ENCODE measurements around the gene IPPK.
"Not testable (repeated sequence)": the region's sequence is repeated elsewhere in the genome, so short reads cannot be mapped to it uniquely, and the experiment has no call there.

Gene IPPK

GRCh38 chr9:92634712-92635605, 35.0 kb downstream of the IPPK start:
- no peaks in the 10 kb centered on the region for H3K4me1 ChIP-seq
- peaks cover 40% of the 10 kb centered on the region for H3K36me3 ChIP-seq (replicated peaks)
- H3K27me3 ChIP-seq (ENCODE audit: low read depth) = no peaks in the 10 kb centered on the region
- DNase-seq (ENCODE audit: low spot score in 2 of 2) = peak; percentile 53 to 86
- in situ Hi-C loops (cut with MboI; ENCODE audit: low sequenced_read_pairs) = loop anchor here (10.0 kb wide), 3 partner anchors 130 to 500 kb away; partner anchors contain the start of genes CENPP and NOL8
- no peaks in the 10 kb centered on the region for H3K9me3 ChIP-seq
- no peak overlapping the region for H3K4me3 ChIP-seq

GRCh38 chr9:92633614-92634278, 36.2 kb downstream of the IPPK start:
- DNase-seq (ENCODE audit: low spot score in 2 of 2) = no peak
- Histone ChIP-seq H3K27me3 (ENCODE audit: low read depth) (no peaks in the 10 kb centered on the region), H3K9me3 (no peaks in the 10 kb centered on the region), H3K4me3 (no peak overlapping the region), H3K36me3 (replicated peaks) (peaks cover 36% of the 10 kb centered on the region), H3K4me1 (no peaks in the 10 kb centered on the region)
- in situ Hi-C loops (cut with MboI; ENCODE audit: low sequenced_read_pairs) = loop anchor here (10.0 kb wide), 3 partner anchors 129 to 499 kb away; partner anchors contain the start of genes CENPP and NOL8

- Histone ChIP-seq H3K36me3 (replicated peaks) (peaks cover 42% of the 10 kb centered on the region), H3K4me3 (no peak overlapping the region), H3K4me1 (no peaks in the 10 kb centered on the region), H3K27me3 (ENCODE audit: low read depth) (no peaks in the 10 kb centered on the region), H3K9me3 (no peaks in the 10 kb centered on the region)
- DNase-seq (ENCODE audit: low spot score in 2 of 2) = no peak
- in situ Hi-C loops (cut with MboI; ENCODE audit: low sequenced_read_pairs) = loop anchor here (10.0 kb wide), 3 partner anchors 128 to 498 kb away; partner anchors contain the start of genes CENPP and NOL8
Observed at GRCh38 chr9:92632641-92633040, 37.3 kb downstream of the IPPK start.

GRCh38 chr9:92631452-92632343, 38.2 kb downstream of the IPPK start:
- Histone ChIP-seq H3K36me3 (replicated peaks) (peaks cover 36% of the 10 kb centered on the region), H3K27me3 (ENCODE audit: low read depth) (no peaks in the 10 kb centered on the region), H3K9me3 (no peaks in the 10 kb centered on the region), H3K4me3 (no peak overlapping the region), H3K4me1 (no peaks in the 10 kb centered on the region)
- no peak for DNase-seq (ENCODE audit: low spot score in 2 of 2)
- in situ Hi-C loops (cut with MboI; ENCODE audit: low sequenced_read_pairs) = loop anchor here (10.0 kb wide), 3 partner anchors 127 to 497 kb away; partner anchors contain the start of genes CENPP and NOL8

GRCh38 chr9:92627651-92628050, 42.3 kb downstream of the IPPK start:
- DNase-seq (ENCODE audit: low spot score in 2 of 2) = no peak
- no peak overlapping the region for H3K4me3 ChIP-seq
- peaks cover 24% of the 10 kb centered on the region for H3K36me3 ChIP-seq (replicated peaks)
- no peaks in the 10 kb centered on the region for H3K27me3 ChIP-seq (ENCODE audit: low read depth)
- H3K9me3 ChIP-seq = no peaks in the 10 kb centered on the region
- no peaks in the 10 kb centered on the region for H3K4me1 ChIP-seq
- in situ Hi-C loops (cut with MboI; ENCODE audit: low sequenced_read_pairs) = no loop called here

GRCh38 chr9:92626484-92626883, 43.4 kb downstream of the IPPK start:
- in situ Hi-C loops (cut with MboI; ENCODE audit: low sequenced_read_pairs) = no loop called here
- no peak overlapping the region for H3K4me3 ChIP-seq

GRCh38 chr9:92623936-92624335, 46.0 kb downstream of the IPPK start:
- DNase-seq (ENCODE audit: low spot score in 2 of 2); in situ Hi-C loops (cut with MboI; ENCODE audit: low sequenced_read_pairs): not testable (repeated sequence)

More at GRCh38 chr9:92626484-92626883, 43.4 kb downstream of the IPPK start:
- peaks cover 16% of the 10 kb centered on the region for H3K36me3 ChIP-seq (replicated peaks)
- H3K9me3 ChIP-seq = no peaks in the 10 kb centered on the region
- no peak for DNase-seq (ENCODE audit: low spot score in 2 of 2)
- no peaks in the 10 kb centered on the region for H3K4me1 ChIP-seq
- H3K27me3 ChIP-seq (ENCODE audit: low read depth) = no peaks in the 10 kb centered on the region

GRCh38 chr9:92620845-92621244, 49.1 kb downstream of the IPPK start:
- H3K4me1 ChIP-seq = no peaks in the 10 kb centered on the region
- peaks cover 21% of the 10 kb centered on the region for H3K36me3 ChIP-seq (replicated peaks)
- in situ Hi-C loops (cut with MboI; ENCODE audit: low sequenced_read_pairs) = no loop called here
- no peak overlapping the region for H3K4me3 ChIP-seq
- no peak for DNase-seq (ENCODE audit: low spot score in 2 of 2)
- no peaks in the 10 kb centered on the region for H3K9me3 ChIP-seq
- H3K27me3 ChIP-seq (ENCODE audit: low read depth) = no peaks in the 10 kb centered on the region

More at GRCh38 chr9:92623936-92624335, 46.0 kb downstream of the IPPK start:
- H3K4me3 ChIP-seq; H3K27me3 ChIP-seq (ENCODE audit: low read depth); H3K9me3 ChIP-seq; H3K4me1 ChIP-seq: not testable (repeated sequence)
- peaks cover 23% of the 10 kb centered on the region for H3K36me3 ChIP-seq (replicated peaks)

- Histone ChIP-seq H3K27me3 (ENCODE audit: low read depth) (no peaks in the 10 kb centered on the region), H3K36me3 (replicated peaks) (peaks cover 23% of the 10 kb centered on the region), H3K4me1 (no peaks in the 10 kb centered on the region), H3K4me3 (no peak overlapping the region), H3K9me3 (no peaks in the 10 kb centered on the region)
- DNase-seq (ENCODE audit: low spot score in 2 of 2) = no peak
- in situ Hi-C loops (cut with MboI; ENCODE audit: low sequenced_read_pairs) = loop anchor here (10.0 kb wide), 1 partner anchor 65 kb away; no protein-coding TSS in a partner anchor
Observed at GRCh38 chr9:92619601-92620300, 50.2 kb downstream of the IPPK start.

GRCh38 chr9:92618633-92619225, 51.2 kb downstream of the IPPK start:
- peaks cover 22% of the 10 kb centered on the region for H3K36me3 ChIP-seq (replicated peaks)

GRCh38 chr9:92617951-92618510, 51.9 kb downstream of the IPPK start:
- Histone ChIP-seq H3K27me3 (ENCODE audit: low read depth) (no peaks in the 10 kb centered on the region), H3K4me1 (no peaks in the 10 kb centered on the region), H3K9me3 (no peaks in the 10 kb centered on the region), H3K36me3 (replicated peaks) (peaks cover 25% of the 10 kb centered on the region), H3K4me3 (no peak overlapping the region)
- in situ Hi-C loops (cut with MboI; ENCODE audit: low sequenced_read_pairs) = loop anchor here (10.0 kb wide), 1 partner anchor 63 kb away; no protein-coding TSS in a partner anchor
- no peak for DNase-seq (ENCODE audit: low spot score in 2 of 2)

More at GRCh38 chr9:92618633-92619225, 51.2 kb downstream of the IPPK start:
- in situ Hi-C loops (cut with MboI; ENCODE audit: low sequenced_read_pairs) = loop anchor here (10.0 kb wide), 1 partner anchor 64 kb away; no protein-coding TSS in a partner anchor
- no peak overlapping the region for H3K4me3 ChIP-seq
- no peaks in the 10 kb centered on the region for H3K9me3 ChIP-seq
- no peak for DNase-seq (ENCODE audit: low spot score in 2 of 2)
- no peaks in the 10 kb centered on the region for H3K4me1 ChIP-seq
- no peaks in the 10 kb centered on the region for H3K27me3 ChIP-seq (ENCODE audit: low read depth)

- Histone ChIP-seq H3K36me3 (replicated peaks) (peaks cover 25% of the 10 kb centered on the region), H3K4me1 (no peaks in the 10 kb centered on the region), H3K4me3 (no peak overlapping the region), H3K27me3 (ENCODE audit: low read depth) (no peaks in the 10 kb centered on the region), H3K9me3 (no peaks in the 10 kb centered on the region)
- in situ Hi-C loops (cut with MboI; ENCODE audit: low sequenced_read_pairs) = loop anchor here (10.0 kb wide), 1 partner anchor 63 kb away; no protein-coding TSS in a partner anchor
- no peak for DNase-seq (ENCODE audit: low spot score in 2 of 2)
Observed at GRCh38 chr9:92617195-92617813, 52.6 kb downstream of the IPPK start.

Measured in HAP-1 (cell line).